HepG2 (cell line): ENCODE data around the gene GPR37L1. TPM values are rescaled to one million over a fixed set of nuclear protein-coding genes. Genes with fewer than 3 reads are reported as not detected.

Experiments
- ARID5B ChIP-seq: IDR thresholded peaks from 2 replicates; pipeline ENCODE4 v1.4.0; 2020; ENCODE audit warnings: mild to moderate bottlenecking, missing genetic modification reagents
- CBX5 ChIP-seq: sonication (generic); formaldehyde crosslinking; IDR thresholded peaks from 2 replicates; pipeline ENCODE4 v1.4.0; 2020; ENCODE audit warnings: missing genetic modification reagents, borderline replicate concordance
- CREB1 ChIP-seq, 2 experiments: fragments of 450-650 bp in 1 of 2; IDR thresholded peaks; 2 replicates each; pipeline ENCODE4 v1.6.1; 2016 to 2017; ENCODE audit warnings: control low read depth in 1 of 2, mild to moderate bottlenecking in 1 of 2, missing compliant biosample characterization in 1 of 2, missing genetic modification characterization in 1 of 2
- ESRRA ChIP-seq: sonication (generic); formaldehyde crosslinking; IDR thresholded peaks from 2 replicates; pipeline ENCODE4 v1.5.1; 2020; ENCODE audit warnings: mild to moderate bottlenecking, low read depth, missing genetic modification reagents
- GATAD2A ChIP-seq: IDR thresholded peaks from 2 replicates; pipeline ENCODE4 v1.6.1; 2016
- HMG20B ChIP-seq: conservative IDR thresholded peaks from 2 replicates; pipeline ENCODE4 v1.6.1; 2016; ENCODE audit warnings: missing genetic modification reagents, missing compliant biosample characterization
- HMGA1 ChIP-seq: sonication (generic); formaldehyde crosslinking; conservative IDR thresholded peaks from 2 replicates; pipeline ENCODE4 v1.4.0; 2020; ENCODE audit warnings: missing genetic modification reagents
- KAT8 ChIP-seq: IDR thresholded peaks from 2 replicates; pipeline ENCODE4 v1.6.1; 2016; ENCODE audit warnings: missing genetic modification reagents, missing compliant biosample characterization
- KLF6 ChIP-seq: IDR thresholded peaks from 2 replicates; pipeline ENCODE4 v1.8.0; 2016; ENCODE audit warnings: missing biosample characterization, missing genetic modification reagents
- MAX ChIP-seq: IDR thresholded peaks from 2 replicates; pipeline ENCODE4 v1.6.1; 2012; ENCODE audit warnings: inconsistent platforms
- NCOA2 ChIP-seq: sonication (generic); formaldehyde crosslinking; IDR thresholded peaks from 2 replicates; pipeline ENCODE4 v1.8.0; 2022; ENCODE audit warnings: inconsistent platforms
- NR2F1 ChIP-seq, 2 experiments: fragments of 450-650 bp in 1 of 2; formaldehyde crosslinking in 1 of 2; IDR thresholded peaks; 2 replicates each; pipeline versions ENCODE4 v1.5.0 to v1.6.1; 2016 to 2020; ENCODE audit warnings: mild to moderate bottlenecking in 1 of 2, missing compliant biosample characterization in 1 of 2, missing genetic modification reagents in 1 of 2, moderate library complexity in 1 of 2
- PHF21A ChIP-seq: sonication (generic); formaldehyde crosslinking; IDR thresholded peaks from 2 replicates; pipeline ENCODE4 v1.5.0; 2020; ENCODE audit warnings: mild to moderate bottlenecking, missing genetic modification reagents
- PHF8 ChIP-seq: sonication (generic); formaldehyde crosslinking; IDR thresholded peaks from 2 replicates; pipeline ENCODE4 v1.5.0; 2020; ENCODE audit warnings: missing genetic modification reagents
- RAD21 ChIP-seq: fragments of 450-650 bp; formaldehyde crosslinking; IDR thresholded peaks from 2 replicates; pipeline ENCODE4 v1.5.0; 2020; ENCODE audit warnings: mild to moderate bottlenecking
- RFXANK ChIP-seq: IDR thresholded peaks from 2 replicates; pipeline ENCODE4 v1.6.1; 2016
- SMARCC2 ChIP-seq: fragments of 450-650 bp; IDR thresholded peaks from 2 replicates; pipeline ENCODE4 v1.6.1; 2017; ENCODE audit warnings: antibody characterized with exemption, mild to moderate bottlenecking
- THAP11 ChIP-seq: IDR thresholded peaks from 2 replicates; pipeline ENCODE4 v1.6.1; 2016; ENCODE audit warnings: missing biosample characterization, missing genetic modification reagents
- YEATS4 ChIP-seq: sonication (generic); formaldehyde crosslinking; IDR thresholded peaks from 2 replicates; pipeline ENCODE4 v1.4.0; 2020; ENCODE audit warnings: missing genetic modification reagents, borderline replicate concordance
- ZEB1 ChIP-seq: IDR thresholded peaks from 2 replicates; pipeline ENCODE4 v1.6.1; 2012; ENCODE audit warnings: mild to moderate bottlenecking, low read depth, inconsistent platforms; ENCODE audit not compliant: insufficient replicate concordance
- ZMAT5 ChIP-seq: sonication (generic); formaldehyde crosslinking; IDR thresholded peaks from 2 replicates; pipeline ENCODE4 v1.5.0; 2020; ENCODE audit warnings: mild to moderate bottlenecking, low read depth, missing genetic modification reagents, borderline replicate concordance
- ZMYM3 ChIP-seq: sonication (generic); formaldehyde crosslinking; IDR thresholded peaks from 2 replicates; pipeline ENCODE4 v1.5.1; 2020; ENCODE audit warnings: mild to moderate bottlenecking, missing genetic modification reagents
- ZNF574 ChIP-seq: sonication (generic); formaldehyde crosslinking; IDR thresholded peaks from 2 replicates; pipeline ENCODE4 v1.4.0; 2020; ENCODE audit warnings: missing genetic modification reagents
- ZSCAN9 ChIP-seq: IDR thresholded peaks from 2 replicates; pipeline ENCODE4 v1.6.1; 2016; ENCODE audit warnings: borderline replicate concordance
- polyA plus RNA-seq, 8 experiments: library from polyadenylated mRNA; depleted of rRNA in 3 of 8; stranded (reverse) in 7 of 8; unstranded in 1 of 8; fragments of >200 nt; fragmentation: Illumina TruSeq in 4 of 8; extraction: Trizol in 4 of 8; gene quantifications; 2 replicates each; pipeline versions ENCODE4 v1.2.1 to v1.2.3, GENCODE V29; 2011 to 2016; ENCODE audit warnings: low read depth in 4 of 8, missing spikeins in 1 of 8, mixed read lengths in 1 of 8; ENCODE audit not compliant: insufficient read depth in 1 of 8
- total RNA-seq, 5 experiments: library from RNA; depleted of rRNA; stranded (reverse); fragments of >200 nt; fragmentation: Illumina TruSeq; extraction: Trizol; gene quantifications; 2 replicates each; pipeline ENCODE4 v1.2.3, GENCODE V29; 2016; ENCODE audit warnings: low read depth in 1 of 5

GPR37L1 gene
- total and polyA plus RNA-seq, 2 of the 13 experiments (the other 11 are each of a cell fraction or from before 2014, with no cell fraction given): 0.13 TPM; not detected in 1

- peak; percentile 23; the same call in 1 of the 2 replicates for TF ChIP-seq KAT8
- TF ChIP-seq ZMYM3 (CRISPR knock-in tag): 0 out of 2 replicates have a peak, but pooled peaks have one; percentile 14
- TF ChIP-seq ZMAT5 (CRISPR knock-in tag): no peak
- no peak for TF ChIP-seq RAD21 (CRISPR knock-in tag)
- TF ChIP-seq YEATS4: 0 out of 2 replicates have a peak, but pooled peaks have one; percentile 18
- TF ChIP-seq ZSCAN9 (CRISPR knock-in tag): no peak
- peak; percentile 72 for TF ChIP-seq ARID5B
- 0 out of 2 replicates have a peak, but pooled peaks have one; percentile 48 for TF ChIP-seq HMG20B (CRISPR knock-in tag)
- TF ChIP-seq KLF6: no peak
- TF ChIP-seq ZEB1: peak; percentile 76
- TF ChIP-seq GATAD2A: peak; percentile 56; the same call in 1 of the 2 replicates
- TF ChIP-seq NR2F1 (CRISPR knock-in tag; IDR thresholded peaks at IDR 0.05): peak; percentile 78 to 88
- peak; percentile 79 for TF ChIP-seq MAX
- TF ChIP-seq RFXANK (CRISPR knock-in tag): no peak
- TF ChIP-seq CBX5: 0 out of 2 replicates have a peak, but pooled peaks have one; percentile 18
- TF ChIP-seq ZNF574 (CRISPR knock-in tag): no peak; the same call in 1 of the 2 replicates
- TF ChIP-seq PHF8 (CRISPR knock-in tag): no peak
- no peak for TF ChIP-seq SMARCC2
- peak; percentile 19; the same call in 1 of the 2 replicates for TF ChIP-seq NCOA2 (CRISPR knock-in tag)
- TF ChIP-seq ESRRA (CRISPR knock-in tag): 0 out of 2 replicates have a peak, but pooled peaks have one; percentile 57
- TF ChIP-seq PHF21A: peak; percentile 69
- no peak for TF ChIP-seq HMGA1 (CRISPR knock-in tag)
- no peak for TF ChIP-seq CREB1 (IDR thresholded peaks at IDR 0.05)
- TF ChIP-seq CREB1 (CRISPR knock-in tag; IDR thresholded peaks at IDR 0.05): no peak
- TF ChIP-seq THAP11 (CRISPR knock-in tag): peak; percentile 30; the same call in 1 of the 2 replicates
Measured at GRCh38 chr1:202143011-202143767, 20.5 kb downstream of the GPR37L1 start (continued).
